GM12864 (cell line): ENCODE measurements around the gene C1QTNF6.
"Not testable (repeated sequence)": the region's sequence is repeated elsewhere in the genome, so short reads cannot be mapped to it uniquely, and the experiment has no call there.

Experiments used
- DNase-seq: peaks from one replicate; pipeline ENCODE4 v3.0.0-alpha.2; 2011; ENCODE audit warnings: low read depth
- H3K4me3 ChIP-seq: 2 replicates; pipeline ENCODE4 v1.5.1; 2011; ENCODE audit warnings: mild to moderate bottlenecking, low read depth, low read length, control low read depth
- TF ChIP-seq, protein P1 (sequence below): IDR thresholded peaks from 2 replicates; pipeline ENCODE4 v1.5.1; 2011; ENCODE audit warnings: low read depth, mild to moderate bottlenecking, moderate library complexity, low read length, control low read depth, inconsistent platforms; ENCODE audit errors: missing control alignments

Gene C1QTNF6

DNA sequence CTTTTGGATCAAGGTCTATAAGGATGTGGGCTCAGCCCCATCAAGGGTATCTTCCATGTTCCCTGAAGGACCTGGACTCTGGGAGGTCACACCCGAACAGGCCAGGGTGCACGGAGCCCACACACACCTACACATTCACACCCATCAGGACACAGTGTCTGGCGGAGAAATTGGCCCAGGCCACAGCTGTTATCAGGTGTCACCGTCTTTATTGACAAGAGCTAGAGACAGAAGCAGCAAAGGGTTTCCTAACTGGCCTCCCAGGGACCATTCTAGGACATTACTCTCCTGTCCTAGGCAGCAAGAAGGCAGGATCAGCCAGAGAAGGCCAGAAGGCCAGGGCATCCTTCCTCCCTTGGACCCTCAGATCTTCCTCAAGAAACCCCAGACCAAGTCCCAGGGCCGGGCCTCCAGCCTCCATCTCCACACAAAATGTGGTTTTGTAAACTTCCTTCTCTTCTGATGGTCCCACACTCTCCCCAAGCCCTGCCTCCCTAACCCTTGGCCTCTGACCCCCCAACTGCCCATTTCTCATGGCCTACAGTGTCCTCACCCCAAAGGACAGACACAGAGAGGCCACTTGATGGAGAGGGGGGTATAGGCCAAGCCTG lies 16.1 kb upstream of the C1QTNF6 start:
- no peak for DNase-seq
- TF ChIP-seq, protein P1, sequence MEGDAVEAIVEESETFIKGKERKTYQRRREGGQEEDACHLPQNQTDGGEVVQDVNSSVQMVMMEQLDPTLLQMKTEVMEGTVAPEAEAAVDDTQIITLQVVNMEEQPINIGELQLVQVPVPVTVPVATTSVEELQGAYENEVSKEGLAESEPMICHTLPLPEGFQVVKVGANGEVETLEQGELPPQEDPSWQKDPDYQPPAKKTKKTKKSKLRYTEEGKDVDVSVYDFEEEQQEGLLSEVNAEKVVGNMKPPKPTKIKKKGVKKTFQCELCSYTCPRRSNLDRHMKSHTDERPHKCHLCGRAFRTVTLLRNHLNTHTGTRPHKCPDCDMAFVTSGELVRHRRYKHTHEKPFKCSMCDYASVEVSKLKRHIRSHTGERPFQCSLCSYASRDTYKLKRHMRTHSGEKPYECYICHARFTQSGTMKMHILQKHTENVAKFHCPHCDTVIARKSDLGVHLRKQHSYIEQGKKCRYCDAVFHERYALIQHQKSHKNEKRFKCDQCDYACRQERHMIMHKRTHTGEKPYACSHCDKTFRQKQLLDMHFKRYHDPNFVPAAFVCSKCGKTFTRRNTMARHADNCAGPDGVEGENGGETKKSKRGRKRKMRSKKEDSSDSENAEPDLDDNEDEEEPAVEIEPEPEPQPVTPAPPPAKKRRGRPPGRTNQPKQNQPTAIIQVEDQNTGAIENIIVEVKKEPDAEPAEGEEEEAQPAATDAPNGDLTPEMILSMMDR: no peak
- H3K4me3 ChIP-seq: no peak overlapping the region

- TF ChIP-seq, protein P1: no peak
- no peak for DNase-seq
- no peak overlapping the region for H3K4me3 ChIP-seq
Measured at GRCh38 chr22:37203354-37204044, 15.5 kb upstream of the C1QTNF6 start.

- no peak for DNase-seq
- TF ChIP-seq, protein P1: no peak
Measured at GRCh38 chr22:37202716-37203115, 14.7 kb upstream of the C1QTNF6 start.

DNA sequence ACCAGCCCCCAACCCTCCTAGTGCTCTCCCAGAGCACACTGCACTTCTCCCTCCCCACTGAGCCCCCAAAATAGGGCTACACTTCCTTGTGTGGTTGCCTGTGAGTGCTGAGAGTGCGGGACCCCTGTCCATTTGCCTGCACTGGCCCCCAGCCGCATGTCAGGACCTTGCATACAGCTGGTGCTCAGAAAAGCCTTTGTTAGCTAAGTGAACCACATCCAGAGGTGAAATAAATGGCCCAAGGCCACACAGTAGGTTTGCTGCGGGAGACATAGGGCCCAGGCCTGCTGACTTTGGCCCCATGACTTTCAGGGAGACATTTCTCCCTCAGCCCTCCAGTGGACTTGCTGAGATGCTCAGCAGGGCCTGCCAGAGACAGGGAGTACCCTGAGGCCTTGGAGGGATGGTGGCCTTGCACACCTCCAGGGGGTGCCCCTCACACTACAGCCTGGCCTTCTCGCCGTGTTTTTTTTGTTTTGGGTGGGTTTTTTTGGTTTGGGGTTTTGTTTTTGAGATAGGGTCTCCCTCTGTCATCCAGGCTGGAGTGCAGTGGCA lies 14.0 kb upstream of the C1QTNF6 start:
- H3K4me3 ChIP-seq: no peak overlapping the region
- TF ChIP-seq, protein P1: no peak
- no peak for DNase-seq

More at GRCh38 chr22:37202716-37203115, 14.7 kb upstream of the C1QTNF6 start:
- no peak overlapping the region for H3K4me3 ChIP-seq

- H3K4me3 ChIP-seq, DNase-seq: not testable (repeated sequence)
Measured at GRCh38 chr22:37201443-37201820, 13.4 kb upstream of the C1QTNF6 start.

- no peak overlapping the region for H3K4me3 ChIP-seq
Measured at GRCh38 chr22:37199760-37200108, 11.7 kb upstream of the C1QTNF6 start.

GRCh38 chr22:37199103-37199759 lies 11.2 kb upstream of the C1QTNF6 start:
- TF ChIP-seq, protein P1: peak; percentile 91
- H3K4me3 ChIP-seq: peak overlapping the region; percentile 67
- DNase-seq: peak; percentile 95

More at GRCh38 chr22:37199760-37200108, 11.7 kb upstream of the C1QTNF6 start:
- TF ChIP-seq, protein P1: no peak
- DNase-seq: no peak
